T-helper 2 cell (primary cell): ENCODE data around the gene SLC35A3.
"Not testable (repeated sequence)": the region's sequence is repeated elsewhere in the genome, so short reads cannot be mapped to it uniquely, and the experiment has no call there.

Experiments used
- DNase-seq, 5 experiments: peaks; one replicate each; pipeline versions ENCODE4 v3.0.0 to v3.0.0-alpha.2; 2012 to 2022

SLC35A3 gene

DNA sequence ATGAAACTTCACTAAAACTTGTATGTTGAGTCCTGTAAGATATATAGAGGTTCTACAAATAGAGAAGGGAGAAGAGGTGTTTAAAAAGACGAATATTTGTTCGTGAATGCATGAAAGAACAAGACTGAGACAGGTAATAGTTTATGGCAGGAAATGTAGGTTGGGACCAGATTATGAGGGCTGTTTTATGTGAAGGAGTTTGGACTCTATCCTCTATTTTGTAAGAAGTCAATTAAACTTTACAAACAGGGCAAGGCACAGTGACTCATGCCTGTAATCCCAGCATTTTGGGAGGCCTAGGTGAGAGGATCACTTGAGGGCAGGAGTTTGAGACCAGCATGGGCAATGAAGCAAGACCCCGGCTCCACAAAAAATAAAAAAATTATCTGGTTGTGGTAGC lies 5.7 kb downstream of the SLC35A3 start:
- no peak for DNase-seq

DNA sequence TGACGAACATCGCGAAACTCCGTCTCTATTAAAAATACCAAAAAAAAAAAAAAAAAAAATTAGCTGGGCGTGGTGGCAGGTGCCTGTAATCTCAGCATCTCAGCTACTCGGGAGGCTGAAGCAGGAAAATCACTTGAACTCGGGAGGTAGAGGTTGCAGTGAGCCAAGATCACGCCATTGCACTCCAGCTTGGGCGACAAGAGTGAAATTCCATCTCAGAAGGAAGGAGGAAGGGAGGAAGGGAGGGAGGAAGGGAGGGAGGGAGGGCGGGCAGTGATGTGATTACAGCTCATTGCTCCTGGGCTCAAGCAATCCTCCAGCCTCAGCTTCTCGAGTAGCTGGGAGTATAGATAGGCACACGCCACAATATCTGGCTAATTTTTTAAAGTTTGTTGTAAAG lies 7.5 kb downstream of the SLC35A3 start:
- DNase-seq = not testable (repeated sequence)

DNA sequence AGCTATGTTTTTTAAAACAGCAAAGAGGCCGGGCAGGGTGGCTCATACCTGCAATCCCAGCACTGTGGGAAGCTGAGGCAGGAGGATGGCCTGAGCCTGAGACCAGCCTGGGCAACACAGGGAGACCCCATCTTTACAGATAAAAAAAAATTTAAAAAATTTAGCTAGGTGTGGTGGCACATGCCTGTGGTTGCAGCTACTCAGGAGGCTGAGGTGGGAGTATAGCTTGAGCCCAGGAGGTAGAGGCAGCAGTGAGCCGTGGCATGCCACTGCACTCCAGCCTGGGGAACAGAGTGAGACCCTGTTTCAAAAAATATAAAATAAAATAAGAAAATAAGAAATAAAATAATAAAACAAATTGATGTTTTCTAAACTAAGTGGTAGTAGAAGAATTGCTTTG lies 8.4 kb downstream of the SLC35A3 start:
- DNase-seq = no peak

DNA sequence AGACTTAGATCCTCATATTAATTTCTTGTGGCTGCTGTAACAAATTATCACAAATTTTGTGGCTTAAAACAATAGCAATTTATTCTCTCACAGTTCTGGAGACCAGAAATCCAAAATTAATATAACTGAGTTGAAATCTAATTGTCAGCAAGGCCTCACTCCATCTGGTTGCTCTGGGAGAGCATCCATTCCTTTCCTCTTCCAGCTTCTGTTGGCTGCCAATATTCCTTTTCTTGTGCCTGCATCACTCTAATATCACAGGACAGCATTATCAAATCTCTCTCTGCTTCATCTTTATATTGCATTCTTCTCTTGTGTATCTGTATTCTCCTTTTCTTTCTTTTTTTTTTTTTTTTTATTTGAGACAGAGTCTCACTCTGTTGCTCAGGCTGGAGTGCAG lies 9.3 kb downstream of the SLC35A3 start:
- no peak for DNase-seq

DNA sequence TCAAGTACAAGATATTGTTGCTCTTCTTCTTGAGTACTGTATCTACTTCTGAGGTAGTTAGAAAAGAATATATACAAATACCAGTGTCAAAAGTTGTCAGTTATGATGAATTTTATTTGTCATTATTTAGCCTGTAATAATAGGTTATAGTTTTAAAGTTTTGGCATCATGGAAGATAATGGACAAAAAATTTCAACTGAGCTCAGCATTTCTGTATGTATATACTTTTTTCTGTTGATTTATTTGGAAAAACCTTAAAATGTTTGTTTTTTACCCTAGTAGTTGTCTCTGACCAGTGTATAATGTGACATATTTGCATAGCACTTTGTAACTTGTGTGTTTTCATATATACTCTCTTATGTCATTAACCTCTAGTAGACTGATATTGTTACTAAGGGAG lies 11.1 kb downstream of the SLC35A3 start:
- no peak for DNase-seq

DNA sequence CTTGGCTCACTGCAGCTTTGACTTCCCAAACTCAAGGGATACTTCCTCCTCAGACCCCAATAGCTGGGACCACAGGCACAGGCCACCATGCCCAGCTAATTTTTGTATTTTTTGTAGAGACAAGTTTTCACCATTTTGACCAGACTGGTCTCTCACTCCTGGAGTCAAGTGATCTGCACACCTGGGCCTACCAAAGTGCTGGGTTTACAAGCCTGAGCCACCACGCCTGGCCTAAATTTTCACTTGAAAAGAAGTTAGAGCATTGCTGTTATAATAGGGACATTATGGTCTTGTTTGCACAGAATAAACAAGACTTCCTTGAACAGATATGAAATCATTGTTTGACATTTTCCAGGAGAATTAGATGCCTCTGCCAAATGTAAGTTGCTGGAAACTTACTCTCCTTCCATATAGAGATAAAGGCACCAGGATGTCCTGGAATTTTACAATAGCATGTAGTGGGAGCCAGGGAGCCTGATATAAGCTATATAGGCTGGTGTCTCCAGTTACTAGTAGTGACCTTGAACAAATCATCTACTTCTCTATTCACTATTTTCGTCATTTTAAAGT lies 16.9 kb downstream of the SLC35A3 start:
- DNase-seq = no peak

DNA sequence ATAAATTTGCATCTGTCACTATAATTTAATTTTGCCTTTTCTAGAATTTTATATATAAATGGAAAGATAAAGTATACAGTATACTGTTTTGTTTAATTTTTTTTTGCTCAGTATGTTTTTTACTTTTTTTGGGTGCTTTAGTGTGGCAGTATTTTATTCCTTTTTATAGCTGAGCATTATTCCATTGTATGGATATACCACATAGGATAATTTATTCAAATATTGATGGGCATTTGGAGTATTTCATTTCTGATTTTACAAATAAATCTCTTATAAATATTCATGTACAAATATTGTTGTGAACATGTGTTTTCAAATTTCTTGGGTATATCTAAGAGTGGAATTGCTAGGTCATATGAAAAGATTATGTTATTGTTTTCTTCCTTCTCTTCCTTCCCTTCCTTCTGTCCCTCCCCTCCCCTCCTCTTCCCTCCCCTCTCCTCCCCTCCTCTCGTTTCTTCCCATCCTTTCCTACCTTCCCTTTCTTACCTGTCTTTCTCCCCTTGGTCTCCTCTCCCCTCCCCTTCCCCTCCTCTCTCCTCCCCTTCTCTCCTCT lies 18.5 kb downstream of the SLC35A3 start:
- no peak for DNase-seq

DNA sequence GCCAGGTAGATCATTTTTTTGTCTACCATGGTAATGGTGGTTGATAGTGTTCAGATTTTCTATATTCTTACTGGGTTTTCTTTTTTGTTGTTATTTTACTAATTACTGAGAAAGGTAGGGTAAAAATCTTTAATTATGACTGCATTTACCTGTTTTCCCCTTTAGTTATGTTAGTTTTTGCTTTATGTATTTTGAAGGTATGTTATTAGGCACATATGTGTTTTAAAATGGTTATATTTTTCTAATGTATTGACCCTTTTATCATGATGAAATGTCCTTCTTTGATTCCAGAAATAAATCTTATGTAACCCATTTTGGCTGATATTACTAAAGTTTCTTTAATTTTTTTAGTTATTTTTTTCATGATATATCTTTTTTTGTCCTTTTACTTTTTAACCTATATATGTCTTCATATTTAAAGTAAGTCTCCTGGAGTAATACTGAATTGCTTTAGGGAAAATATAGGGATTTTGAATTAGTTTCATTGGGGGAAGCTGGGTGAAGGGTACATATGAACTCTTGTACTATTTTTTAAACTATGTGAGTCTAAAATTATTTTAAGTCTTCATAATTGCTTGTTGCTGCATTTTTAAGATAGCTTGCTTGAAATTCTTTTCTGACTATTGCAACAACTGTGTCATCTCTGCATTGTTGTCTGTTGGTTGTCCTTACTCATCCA lies 22.4 kb downstream of the SLC35A3 start:
- DNase-seq = no peak

DNA sequence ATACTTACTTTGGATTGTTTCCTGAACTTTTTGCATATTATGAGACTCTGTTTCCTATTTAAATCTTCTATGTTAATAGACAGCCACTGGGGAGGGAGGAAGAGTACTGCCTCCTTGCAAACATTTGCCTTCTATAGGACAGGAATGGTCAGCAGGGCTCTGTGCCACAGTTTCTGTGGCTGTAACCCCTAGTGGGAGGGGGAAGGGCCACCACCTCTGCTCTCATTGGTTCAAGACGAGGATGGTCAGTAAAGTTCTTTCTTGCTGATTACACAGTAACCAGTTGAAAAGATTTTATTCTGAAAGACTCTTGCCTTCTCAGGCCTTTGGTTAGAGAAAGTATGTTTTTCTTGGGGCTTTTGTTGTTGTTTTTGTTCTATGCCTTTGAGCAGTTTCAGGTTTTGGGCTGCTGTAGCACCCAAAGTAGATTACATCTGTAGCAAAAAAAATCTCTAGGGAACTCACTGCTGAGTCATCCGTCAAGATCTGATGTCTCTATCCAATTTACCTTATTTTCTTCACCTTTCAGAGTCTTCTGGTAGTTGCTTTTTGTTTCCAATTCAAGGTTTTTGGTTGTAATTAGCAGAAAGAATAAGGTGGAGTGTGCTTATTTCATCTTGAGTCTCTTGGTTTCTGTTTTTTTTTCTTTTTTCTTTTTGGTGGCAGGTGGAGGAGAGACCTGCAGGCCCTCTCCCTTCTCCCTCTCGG lies 23.1 kb downstream of the SLC35A3 start:
- DNase-seq = peak in 1 of 5 experiments; percentile 55

DNA sequence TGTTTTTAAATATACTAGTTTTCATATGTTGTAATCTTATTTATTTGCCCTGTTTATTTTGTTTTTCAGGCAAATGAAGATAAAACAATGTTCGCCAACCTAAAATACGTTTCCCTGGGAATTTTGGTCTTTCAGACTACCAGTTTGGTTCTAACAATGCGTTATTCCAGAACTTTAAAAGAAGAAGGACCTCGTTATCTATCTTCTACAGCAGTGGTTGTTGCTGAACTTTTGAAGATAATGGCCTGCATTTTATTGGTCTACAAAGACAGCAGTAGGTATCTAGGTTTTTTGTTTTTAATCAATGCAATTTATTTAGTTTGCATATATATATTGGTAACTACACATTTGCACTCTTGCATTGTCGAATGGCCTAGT lies 23.7 kb downstream of the SLC35A3 start:
- no peak for DNase-seq

DNA sequence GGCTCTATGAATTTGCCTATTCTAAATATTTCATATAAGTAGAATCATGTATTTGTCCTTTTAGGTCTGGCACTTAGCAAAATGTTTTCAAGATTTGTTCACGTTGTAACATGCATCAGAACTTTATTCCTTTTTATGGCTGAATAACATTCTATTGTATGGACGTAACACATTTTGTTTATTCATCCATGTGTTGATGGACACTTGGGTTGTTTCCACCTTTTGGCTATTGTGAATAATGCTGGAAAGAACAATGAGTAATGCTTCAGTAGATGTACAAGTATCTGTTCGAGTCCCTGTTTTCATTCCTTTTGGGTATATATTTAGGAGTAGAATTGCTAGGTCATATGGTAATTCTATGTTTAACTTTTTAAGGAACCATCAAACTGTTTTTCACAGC lies 24.7 kb downstream of the SLC35A3 start:
- DNase-seq = no peak

DNA sequence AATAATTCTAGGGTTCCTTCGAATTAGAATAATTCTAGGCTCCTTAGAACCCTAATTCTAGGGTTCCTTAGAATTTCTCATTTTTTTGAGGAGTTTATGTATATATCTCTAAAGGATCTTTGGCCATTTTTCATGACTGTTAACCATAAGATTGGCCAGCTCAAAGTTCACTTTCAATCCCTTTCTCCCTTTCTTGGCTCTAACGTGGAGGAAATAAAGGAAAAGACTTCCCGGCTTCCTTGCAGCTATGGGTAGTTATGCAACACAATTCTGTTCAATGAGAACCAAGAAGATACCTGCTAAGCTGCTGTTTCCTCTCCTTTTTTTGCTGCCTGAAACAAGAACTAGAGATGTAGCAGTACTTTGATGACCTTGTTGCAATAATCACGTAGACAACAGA lies 27.2 kb downstream of the SLC35A3 start:
- no peak for DNase-seq

DNA sequence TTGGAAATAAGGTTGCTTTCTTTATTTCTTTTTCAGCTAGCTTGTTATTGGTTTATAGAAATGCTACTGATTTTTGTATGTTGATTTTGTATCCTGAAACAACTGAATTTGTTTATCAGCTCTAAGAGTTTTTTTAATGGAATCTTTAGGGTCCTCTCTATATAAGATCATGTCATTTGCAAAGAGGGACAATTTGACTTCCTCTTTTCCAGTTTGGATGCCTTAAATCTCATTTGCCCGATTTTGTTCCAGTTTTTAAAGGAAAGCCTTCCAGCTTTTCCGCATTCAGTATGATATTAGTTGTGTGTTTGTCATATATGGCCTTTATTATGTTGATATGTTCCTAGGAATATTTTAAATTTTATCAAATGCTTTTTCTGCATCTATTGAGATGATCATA lies 31.7 kb downstream of the SLC35A3 start:
- DNase-seq = no peak

DNA sequence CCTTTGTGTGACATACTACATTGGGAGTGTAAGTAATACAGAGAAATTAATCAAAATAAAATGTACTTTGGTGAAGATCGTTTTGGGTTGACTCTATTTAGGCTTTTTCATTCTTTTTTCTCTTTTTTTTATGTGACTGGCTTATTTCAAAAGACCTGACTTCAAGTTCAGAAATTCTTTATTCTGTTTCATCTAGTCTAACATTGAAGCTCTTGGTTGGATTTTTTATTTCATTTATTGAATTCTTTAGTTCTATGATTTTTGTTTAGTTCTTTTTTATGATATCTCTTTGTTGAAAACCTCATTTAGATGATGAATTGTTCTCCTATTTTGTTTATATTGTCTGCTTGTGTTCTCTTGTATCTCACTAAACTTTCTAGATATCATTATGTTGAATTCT lies 35.6 kb downstream of the SLC35A3 start:
- no peak for DNase-seq

DNA sequence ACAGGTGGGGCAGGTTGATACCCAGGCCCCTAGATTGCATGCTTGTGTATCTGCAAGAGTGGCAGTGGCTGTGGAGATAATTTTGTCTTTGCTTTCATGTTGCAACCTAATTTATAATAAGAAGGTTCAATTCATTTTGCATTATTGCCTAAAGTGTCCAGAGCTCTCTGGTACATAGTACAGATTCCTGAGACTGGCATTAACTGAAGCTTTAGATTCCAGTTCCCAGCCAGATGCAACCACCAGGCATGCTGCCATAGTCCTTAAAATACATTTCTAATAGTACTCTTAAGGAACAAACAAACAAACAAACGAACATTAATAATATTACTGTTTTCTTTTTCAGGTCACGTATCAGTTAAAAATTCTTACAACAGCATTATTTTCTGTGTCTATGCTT lies 36.9 kb downstream of the SLC35A3 start:
- no peak for DNase-seq

DNA sequence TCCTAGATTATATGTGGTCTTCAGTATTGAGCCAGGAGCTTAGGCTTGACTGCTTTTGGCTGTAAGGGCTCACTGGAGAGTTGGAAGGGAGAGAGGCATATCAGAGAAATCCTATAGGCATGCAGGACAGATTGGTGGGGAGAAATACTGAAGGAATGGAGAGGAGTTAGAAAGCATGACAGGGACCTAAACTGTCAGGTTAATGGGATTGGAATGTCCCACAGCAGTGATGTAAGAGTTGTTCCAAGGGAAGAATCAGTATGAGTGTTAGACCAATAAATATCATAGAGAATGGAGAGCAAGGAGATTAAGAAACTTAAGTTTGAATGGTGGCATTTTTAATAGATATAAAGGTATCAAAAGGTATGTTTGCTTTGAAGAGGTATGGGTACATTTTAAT lies 39.7 kb downstream of the SLC35A3 start:
- no peak for DNase-seq

DNA sequence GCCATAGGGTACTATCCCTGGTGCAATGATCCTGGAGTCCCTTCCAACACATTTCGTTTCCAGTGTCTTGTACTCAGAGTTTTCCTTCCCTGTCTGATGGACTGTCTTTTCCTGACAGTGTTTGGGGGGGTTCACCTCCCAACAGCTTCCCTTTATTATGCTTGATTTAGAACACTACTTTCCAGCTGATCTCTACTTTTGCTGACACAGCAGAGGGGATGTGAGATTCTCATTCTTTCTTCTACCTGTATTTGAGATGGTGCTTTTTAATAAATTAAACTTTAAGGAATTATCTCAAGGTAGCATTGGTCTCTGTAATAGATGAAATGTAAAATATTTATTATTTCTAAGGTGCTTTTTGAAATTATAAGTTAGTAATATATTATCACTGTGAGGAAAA lies 41.0 kb downstream of the SLC35A3 start:
- no peak for DNase-seq

DNA sequence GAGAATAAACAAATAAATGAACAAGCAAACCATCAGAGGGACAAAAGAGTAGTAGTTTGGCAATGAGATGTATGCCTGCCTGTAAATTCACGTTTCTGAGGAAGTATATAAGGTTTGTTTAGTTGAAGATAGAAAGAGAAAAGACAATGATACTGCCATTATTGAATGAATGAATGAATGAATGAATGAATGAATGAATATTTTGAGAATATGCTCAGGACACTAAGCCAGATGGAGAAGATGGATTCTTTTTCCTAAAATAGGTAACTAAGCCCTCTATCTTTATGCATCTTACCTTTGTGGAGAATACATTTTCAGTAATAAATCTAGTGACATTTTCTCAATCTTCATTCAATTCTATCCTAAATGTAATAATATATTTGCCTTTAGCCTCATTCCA lies 49.4 kb downstream of the SLC35A3 start:
- no peak for DNase-seq

DNA sequence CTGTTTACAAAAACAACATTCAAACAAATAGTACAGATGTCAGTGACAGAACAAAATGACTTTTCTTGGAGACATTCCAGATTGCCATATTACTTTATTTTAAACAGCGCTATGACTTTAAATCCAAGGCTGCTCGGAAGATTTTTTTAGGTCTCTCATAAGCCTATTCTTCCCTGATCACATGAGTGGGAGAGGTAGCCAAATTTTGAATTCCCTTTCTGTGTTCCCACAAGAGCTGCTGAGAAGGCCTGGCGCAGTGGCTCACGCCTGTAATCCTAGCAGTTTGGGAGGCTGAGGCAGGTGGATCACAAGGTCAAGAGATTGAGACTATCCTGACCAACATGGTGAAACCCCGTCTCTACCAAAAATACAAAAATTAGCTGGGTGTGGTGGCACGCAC lies 53.7 kb downstream of the SLC35A3 start:
- DNase-seq = no peak

DNA sequence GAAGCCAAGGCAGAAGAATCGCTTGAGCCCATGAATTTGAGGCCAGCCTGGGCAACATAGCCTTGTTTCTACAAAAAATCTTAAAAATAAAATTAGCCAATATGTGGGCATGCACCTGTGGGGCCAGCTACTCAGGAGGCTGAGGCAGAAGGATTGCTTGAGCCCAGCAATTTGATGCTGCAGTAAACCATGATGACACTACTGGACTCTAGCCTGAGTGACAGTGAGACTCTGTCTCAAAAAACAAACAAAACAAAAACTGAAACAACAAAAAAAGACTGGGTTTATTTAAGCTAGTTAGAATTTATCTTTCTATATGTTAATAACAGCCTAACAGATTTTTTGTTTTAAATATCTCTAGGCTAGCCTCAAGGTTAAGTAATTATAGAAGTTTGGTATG lies 57.4 kb downstream of the SLC35A3 start:
- no peak for DNase-seq

DNA sequence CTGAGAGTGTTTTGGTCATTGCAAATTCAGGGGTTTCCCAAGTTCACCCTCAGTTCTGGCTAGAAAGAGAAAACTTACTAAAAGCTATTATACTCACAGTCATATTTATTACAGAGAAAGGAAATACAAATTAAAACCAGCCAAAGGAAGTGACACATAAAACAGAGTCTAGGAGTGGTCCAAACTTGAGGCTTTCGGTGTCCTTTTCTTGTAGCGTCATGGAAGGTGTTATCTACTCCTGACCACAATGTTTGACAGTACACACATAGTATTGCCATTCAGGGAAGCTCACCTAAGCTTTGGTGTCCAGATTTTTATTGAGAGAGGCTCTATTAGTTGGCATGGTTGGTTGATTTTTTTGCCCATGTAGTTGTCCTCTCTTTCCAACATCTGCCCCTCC lies 59.0 kb downstream of the SLC35A3 start:
- peak in 2 of 5 experiments; percentile 39 to 52 for DNase-seq

DNA sequence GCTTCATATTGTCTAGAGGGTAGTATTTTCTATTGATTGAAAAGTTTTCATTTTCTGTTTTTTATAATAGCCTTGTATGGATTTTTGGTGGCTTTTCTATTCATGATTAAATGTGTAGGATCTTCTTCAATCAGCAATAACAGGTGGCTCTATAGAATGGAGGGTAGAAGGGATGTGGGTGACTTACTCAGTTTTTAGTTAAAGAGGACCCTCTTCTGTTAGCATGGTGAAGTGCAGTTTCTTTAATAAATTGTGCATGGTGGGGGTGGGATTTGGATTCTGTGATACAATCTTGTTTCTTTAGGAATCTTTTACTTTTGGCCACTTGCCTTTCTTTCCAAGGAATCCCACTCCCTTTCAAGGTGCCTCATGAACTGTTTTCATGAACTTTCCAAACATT lies 64.7 kb downstream of the SLC35A3 start:
- peak in 1 of 5 experiments; percentile 58 for DNase-seq

DNA sequence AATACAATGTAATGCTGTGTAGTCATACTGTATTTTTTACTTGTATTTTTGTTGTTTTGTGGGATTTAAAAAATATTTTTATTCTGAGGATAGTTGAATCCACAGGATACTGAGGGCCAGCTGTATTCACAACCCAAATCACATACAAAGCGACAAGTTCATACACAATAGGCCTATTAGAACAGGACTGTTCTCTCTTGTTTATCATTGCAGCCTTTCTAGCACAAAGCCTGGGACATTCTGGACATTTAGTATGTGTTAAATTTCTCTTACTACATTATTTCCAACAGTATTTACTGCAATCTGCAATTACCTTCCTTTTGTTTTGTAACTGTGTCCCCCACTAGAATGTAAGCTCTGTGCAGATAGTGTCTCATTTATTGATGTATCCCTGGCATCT lies 65.4 kb downstream of the SLC35A3 start:
- DNase-seq = no peak
